HEK293T (cell line): ENCODE measurements around the gene ARL15.

Experiments
- BHLHE40 ChIP-seq: fragments of 450-650 bp; IDR thresholded peaks from 2 replicates; pipeline ENCODE4 v1.6.1; 2016; ENCODE audit warnings: mild to moderate bottlenecking, moderate library complexity, borderline replicate concordance
- ELF4 ChIP-seq: fragments of 450-650 bp; IDR thresholded peaks from 2 replicates; pipeline ENCODE4 v1.6.1; 2017; ENCODE audit warnings: antibody characterized with exemption
- FOXA1 ChIP-seq: fragments of 450-650 bp; IDR thresholded peaks from 2 replicates; pipeline ENCODE4 v1.6.1; 2016; ENCODE audit warnings: mild to moderate bottlenecking
- FOXK2 ChIP-seq: fragments of 450-650 bp; IDR thresholded peaks from 2 replicates; pipeline ENCODE4 v1.6.1; 2016; ENCODE audit warnings: mild to moderate bottlenecking
- FOXM1 ChIP-seq: fragments of 450-650 bp; IDR thresholded peaks from 2 replicates; pipeline ENCODE4 v1.6.1; 2017; ENCODE audit warnings: mild to moderate bottlenecking, borderline replicate concordance
- HDGF ChIP-seq: fragments of 450-650 bp; IDR thresholded peaks from 2 replicates; pipeline ENCODE4 v1.6.1; 2017; ENCODE audit warnings: antibody characterized with exemption, borderline replicate concordance
- LEF1 ChIP-seq: fragments of 450-650 bp; IDR thresholded peaks from 2 replicates; pipeline ENCODE4 v1.6.1; 2017; ENCODE audit warnings: mild to moderate bottlenecking, borderline replicate concordance
- NFRKB ChIP-seq: fragments of 450-650 bp; IDR thresholded peaks from 2 replicates; pipeline ENCODE4 v1.6.1; 2016; ENCODE audit warnings: mild to moderate bottlenecking, moderate library complexity
- SP1 ChIP-seq: fragments of 450-650 bp; IDR thresholded peaks from 2 replicates; pipeline ENCODE4 v1.6.1; 2017
- SUZ12 ChIP-seq: fragments of 450-650 bp; IDR thresholded peaks from 2 replicates; pipeline ENCODE4 v1.6.1; 2016; ENCODE audit warnings: mild to moderate bottlenecking
- TARDBP ChIP-seq: fragments of 450-650 bp; IDR thresholded peaks from 2 replicates; pipeline ENCODE4 v1.6.1; 2016
- TF ChIP-seq, protein P1 (sequence below): fragments of 450-650 bp; IDR thresholded peaks from 2 replicates; pipeline ENCODE4 v1.6.1; 2016

- TF ChIP-seq SUZ12 (no peak), ELF4 (no peak), SP1 (no peak), BHLHE40 (no peak), FOXK2 (no peak), FOXA1 (no peak), LEF1 (no peak), HDGF (no peak), FOXM1 (no peak), NFRKB (no peak), TARDBP (no peak)
- TF ChIP-seq, protein P1, sequence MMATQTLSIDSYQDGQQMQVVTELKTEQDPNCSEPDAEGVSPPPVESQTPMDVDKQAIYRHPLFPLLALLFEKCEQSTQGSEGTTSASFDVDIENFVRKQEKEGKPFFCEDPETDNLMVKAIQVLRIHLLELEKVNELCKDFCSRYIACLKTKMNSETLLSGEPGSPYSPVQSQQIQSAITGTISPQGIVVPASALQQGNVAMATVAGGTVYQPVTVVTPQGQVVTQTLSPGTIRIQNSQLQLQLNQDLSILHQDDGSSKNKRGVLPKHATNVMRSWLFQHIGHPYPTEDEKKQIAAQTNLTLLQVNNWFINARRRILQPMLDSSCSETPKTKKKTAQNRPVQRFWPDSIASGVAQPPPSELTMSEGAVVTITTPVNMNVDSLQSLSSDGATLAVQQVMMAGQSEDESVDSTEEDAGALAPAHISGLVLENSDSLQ, result no peak
These were observed 339.9 kb downstream of the ARL15 start for GRCh38 chr5:53970475-53970874.
